GM18519 (cell line): ENCODE data around the gene GNA15.
"Not testable (repeated sequence)": the region's sequence is repeated elsewhere in the genome, so short reads cannot be mapped to it uniquely, and the experiment has no call there.

Source experiments
- ATAC-seq: cut with Tn5 transposase; IDR thresholded peaks from one replicate; pipeline ENCODE4 v1.9.1; 2021; ENCODE audit warnings: mild to moderate bottlenecking, moderate library complexity; ENCODE audit not compliant: unreplicated experiment, low FRiP score

Gene GNA15

GRCh38 chr19:3188627-3189596 is 53.1 kb downstream of the GNA15 start:
- no peak for ATAC-seq

- ATAC-seq: no peak
Observed at GRCh38 chr19:3189702-3190469, 54.1 kb downstream of the GNA15 start.

GRCh38 chr19:3190470-3190770 is 54.6 kb downstream of the GNA15 start:
- no peak for ATAC-seq

GRCh38 chr19:3190921-3191805 is 55.3 kb downstream of the GNA15 start:
- no peak for ATAC-seq

- ATAC-seq: not testable (repeated sequence)
Observed at GRCh38 chr19:3191806-3192104, 55.9 kb downstream of the GNA15 start.

- no peak for ATAC-seq
Observed at GRCh38 chr19:3192228-3192635, 56.4 kb downstream of the GNA15 start.

GRCh38 chr19:3192684-3193083 is 56.9 kb downstream of the GNA15 start:
- ATAC-seq: no peak

GRCh38 chr19:3193256-3194105 is 57.6 kb downstream of the GNA15 start:
- ATAC-seq: no peak

- ATAC-seq: no peak
Observed at GRCh38 chr19:3194106-3195087, 58.6 kb downstream of the GNA15 start.

- no peak for ATAC-seq
Observed at GRCh38 chr19:3196064-3196932, 60.5 kb downstream of the GNA15 start.

GRCh38 chr19:3196933-3197205 is 61.0 kb downstream of the GNA15 start:
- ATAC-seq: no peak

- no peak for ATAC-seq
Observed at GRCh38 chr19:3198901-3199700, 63.3 kb downstream of the GNA15 start.

- no peak for ATAC-seq
Observed at GRCh38 chr19:3201072-3201700, 65.4 kb downstream of the GNA15 start.

GRCh38 chr19:3201911-3202310 is 66.1 kb downstream of the GNA15 start:
- ATAC-seq: no peak

GRCh38 chr19:3202346-3202745 is 66.5 kb downstream of the GNA15 start:
- ATAC-seq: no peak

GRCh38 chr19:3202895-3203294 is 67.1 kb downstream of the GNA15 start:
- not testable (repeated sequence) for ATAC-seq
